Gastrocnemius medialis (tissue), 4 donors: Measurements from ENCODE around the gene THOC3.
"Not testable (repeated sequence)": the region's sequence is repeated elsewhere in the genome, so short reads cannot be mapped to it uniquely, and the experiment has no call there.

ENCODE experiments used
- CTCF ChIP-seq, 5 experiments: fragments of 450-650 bp in 3 of 5; fragments of 200-600 bp in 2 of 5; sonication (generic) in 2 of 5; IDR thresholded peaks in 4 of 5; conservative IDR thresholded peaks in 1 of 5; 1 replicate in 4 of 5; 2 replicates in 1 of 5; pipeline ENCODE4 v1.5.1; 2016 to 2019; ENCODE audit warnings: antibody characterized with exemption in 5 of 5, mild to moderate bottlenecking in 3 of 5, moderate library complexity in 3 of 5
- POLR2A ChIP-seq, 2 donors: fragments of 450-650 bp; IDR thresholded peaks; one replicate each; pipeline ENCODE4 v1.6.1; 2017; ENCODE audit warnings: antibody characterized with exemption in 2 of 2, mild to moderate bottlenecking in 2 of 2, moderate library complexity in 2 of 2

GRCh38 chr5:175938489-175938888, 29.6 kb downstream of the THOC3 start:
- TF ChIP-seq CTCF (IDR thresholded peaks at IDR 0.05 in 4 of 5, conservative IDR thresholded peaks at IDR 0.05 in 1 of 5); POLR2A (IDR thresholded peaks at IDR 0.05): not testable (repeated sequence)
